Transverse colon (tissue), 4 donors: Measurements from ENCODE around the gene SIPA1L3. TPM values are rescaled to one million over a fixed set of nuclear protein-coding genes. Genes with fewer than 3 reads are reported as not detected.

ENCODE experiments used
- DNase-seq: peaks from one replicate; pipeline ENCODE4 v3.0.0-alpha.2; 2019
- H3K27ac ChIP-seq, 4 donors: fragments of 200-600 bp; sonication (generic); 2 replicates each; pipeline ENCODE4 v1.5.1; 2016 to 2018; ENCODE audit warnings: inconsistent platforms in 4 of 4
- H3K27me3 ChIP-seq: fragments of 200-600 bp; sonication (generic); 2 replicates; pipeline ENCODE4 v1.5.1; 2017; ENCODE audit warnings: inconsistent platforms
- H3K36me3 ChIP-seq, 4 donors: fragments of 200-600 bp; sonication (generic); 2 replicates each; pipeline ENCODE4 v1.5.1; 2017 to 2019; ENCODE audit warnings: inconsistent platforms in 4 of 4
- H3K4me1 ChIP-seq, 4 donors: fragments of 200-600 bp; sonication (generic); 2 replicates each; pipeline ENCODE4 v1.5.1; 2017 to 2020; ENCODE audit warnings: inconsistent platforms in 4 of 4
- H3K4me3 ChIP-seq, 4 donors: fragments of 200-600 bp; sonication (generic); 1 replicate in 1 of 4; 2 replicates in 3 of 4; pipeline versions ENCODE4 v1.5.1 to v1.6.1; 2017 to 2019; ENCODE audit warnings: inconsistent platforms in 4 of 4
- H3K9me3 ChIP-seq, 2 donors: fragments of 200-600 bp; sonication (generic); 2 replicates each; pipeline ENCODE4 v1.5.1; 2017 to 2019; ENCODE audit warnings: inconsistent platforms in 2 of 2
- EP300 ChIP-seq: sonication (generic); formaldehyde crosslinking; IDR thresholded peaks from one replicate; pipeline ENCODE4 v1.6.1; 2017; ENCODE audit warnings: antibody characterized with exemption, low read depth
- POLR2A ChIP-seq: fragments of 450-650 bp; IDR thresholded peaks from one replicate; pipeline ENCODE4 v1.6.1; 2016; ENCODE audit warnings: antibody characterized with exemption, mild to moderate bottlenecking, moderate library complexity
- POLR2AphosphoS5 ChIP-seq, 3 donors: sonication (generic); formaldehyde crosslinking; IDR thresholded peaks; one replicate each; pipeline ENCODE4 v1.6.1; 2016; ENCODE audit warnings: antibody characterized with exemption in 3 of 3
- WGBS, 2 donors: methylation state at CpG; one replicate each; pipeline ENCODE4 v1.1.5; 2018; ENCODE audit warnings: low coverage in 1 of 2; 5-methylcytosine and 5-hydroxymethylcytosine counted together
- in situ Hi-C, 4 donors: fragments of 200-750 bp; cut with MboI; loops; one replicate each; pipeline versions ENCODE4 v1.15.0 to v1.15.1; 2017; ENCODE audit warnings: low sequenced_read_pairs in 3 of 4, low pct_ligation_motif_present in 1 of 4, low pct_unique_long_range_greater_than_20kb in 1 of 4
- intact Hi-C: fragments of 100-400 bp; cut with DNase I; formaldehyde crosslinking; loops from one replicate; pipeline ENCODE4 v1.15.1; 2023; ENCODE audit warnings: low total_unique reads
- total RNA-seq, 4 donors: library from RNA; depleted of rRNA; stranded (reverse); fragments of >200 nt; gene quantifications; one replicate each; pipeline ENCODE4 v1.1.0, GENCODE V29; 2016
- TF ChIP-seq, protein P1 (sequence below), 5 experiments: fragments of 200-600 bp in 3 of 5; fragments of 450-650 bp in 2 of 5; sonication (generic) in 3 of 5; IDR thresholded peaks; 1 replicate in 2 of 5; 2 replicates in 3 of 5; pipeline ENCODE4 v1.5.1; 2016 to 2017; ENCODE audit warnings: antibody characterized with exemption in 5 of 5, inconsistent platforms in 3 of 5, mild to moderate bottlenecking in 2 of 5, moderate library complexity in 1 of 5

Gene SIPA1L3
- total RNA-seq, 4 donors from 2014 or later: 191 to 284 (median 231) TPM

DNA sequence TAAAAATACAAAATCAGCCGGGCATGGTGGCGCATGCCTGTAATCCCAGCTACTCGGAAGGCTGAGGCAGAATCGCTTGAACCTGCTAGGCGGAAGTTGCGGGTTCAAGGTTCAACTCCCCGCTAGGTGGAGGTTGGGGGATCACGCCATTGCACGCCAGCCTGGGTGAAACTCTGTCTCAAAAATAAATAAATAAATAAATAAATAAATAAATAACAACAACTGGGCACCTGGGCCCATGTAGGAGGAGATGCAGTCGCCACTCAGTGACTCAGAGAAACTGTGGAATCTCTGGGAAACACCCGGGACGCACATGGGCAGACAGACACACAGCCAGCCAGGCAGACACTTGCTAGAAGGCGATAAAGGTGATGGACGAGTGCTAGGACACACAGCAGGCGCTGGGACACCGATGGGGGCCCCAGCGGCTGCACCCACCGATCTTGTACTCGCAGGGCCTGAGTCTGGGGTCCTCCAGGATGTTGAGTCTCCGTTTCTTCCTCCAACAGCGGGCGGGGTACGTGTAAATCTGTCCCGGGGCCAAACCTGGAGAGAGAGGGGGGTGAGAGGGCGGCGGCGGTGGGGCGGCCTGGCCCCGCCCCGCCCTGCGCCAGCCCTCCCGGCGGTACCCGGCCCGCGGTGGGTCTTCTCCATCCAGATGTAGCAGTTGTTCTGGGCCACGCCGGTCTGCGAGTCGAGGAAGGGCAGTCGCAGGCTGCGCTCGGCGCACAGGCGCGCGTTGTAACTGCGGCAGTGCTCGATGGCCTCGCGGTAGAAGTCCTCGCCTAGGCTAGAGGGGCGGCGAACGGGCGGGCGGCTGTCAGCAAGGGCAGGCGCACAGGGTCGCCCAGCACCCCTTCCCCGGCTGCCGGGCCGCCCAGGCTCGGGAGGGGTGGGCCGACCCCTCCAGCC lies 315.2 kb downstream of the SIPA1L3 start:
- 55% methylated on average over 60 of the region's 64 CpGs; no CpG with 5 or more reads in 1 of the 2 donors for WGBS, 2 donors
- DNase-seq: no peak
- intact Hi-C loops: no loop called here

DNA sequence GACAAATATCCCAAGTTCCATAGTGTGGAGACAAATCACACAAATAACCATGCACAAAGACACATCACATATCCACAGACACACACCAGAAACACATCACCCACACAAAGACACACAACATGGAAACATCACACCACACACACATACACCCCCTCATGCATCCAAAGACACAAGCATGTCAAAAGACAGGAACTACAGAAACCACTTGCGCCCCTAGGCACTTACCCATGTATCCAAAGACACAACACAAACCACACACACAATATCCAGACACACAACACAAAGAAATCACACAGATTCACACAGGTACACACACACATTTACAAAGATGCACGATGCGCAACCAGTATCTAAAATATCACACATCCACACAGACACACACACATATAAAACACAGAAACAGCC lies 316.1 kb downstream of the SIPA1L3 start:
- DNase-seq: no peak
- Histone ChIP-seq H3K4me1 (peaks cover 7 to 15% (median 10%) of the 10 kb centered on the region in 4 donors), H3K27me3 (peaks cover 77% of the 10 kb centered on the region), H3K9me3 (no peaks in the 10 kb centered on the region), H3K36me3 (no peaks in the 10 kb centered on the region), H3K4me3 (no peak overlapping the region), H3K27ac (no peak overlapping the region)
- in situ Hi-C loops: loop anchor here in 1 of 4 donors (25.0 kb wide), 1 partner anchor 336 kb away; no protein-coding TSS in a partner anchor
- 81 to 92% methylated on average over 2 to 3 of the region's 3 CpGs for WGBS, 2 donors
- TF ChIP-seq EP300 (no peak), POLR2A (no peak), POLR2AphosphoS5 (IDR thresholded peaks at IDR 0.05) (no peak)
- TF ChIP-seq, protein P1, sequence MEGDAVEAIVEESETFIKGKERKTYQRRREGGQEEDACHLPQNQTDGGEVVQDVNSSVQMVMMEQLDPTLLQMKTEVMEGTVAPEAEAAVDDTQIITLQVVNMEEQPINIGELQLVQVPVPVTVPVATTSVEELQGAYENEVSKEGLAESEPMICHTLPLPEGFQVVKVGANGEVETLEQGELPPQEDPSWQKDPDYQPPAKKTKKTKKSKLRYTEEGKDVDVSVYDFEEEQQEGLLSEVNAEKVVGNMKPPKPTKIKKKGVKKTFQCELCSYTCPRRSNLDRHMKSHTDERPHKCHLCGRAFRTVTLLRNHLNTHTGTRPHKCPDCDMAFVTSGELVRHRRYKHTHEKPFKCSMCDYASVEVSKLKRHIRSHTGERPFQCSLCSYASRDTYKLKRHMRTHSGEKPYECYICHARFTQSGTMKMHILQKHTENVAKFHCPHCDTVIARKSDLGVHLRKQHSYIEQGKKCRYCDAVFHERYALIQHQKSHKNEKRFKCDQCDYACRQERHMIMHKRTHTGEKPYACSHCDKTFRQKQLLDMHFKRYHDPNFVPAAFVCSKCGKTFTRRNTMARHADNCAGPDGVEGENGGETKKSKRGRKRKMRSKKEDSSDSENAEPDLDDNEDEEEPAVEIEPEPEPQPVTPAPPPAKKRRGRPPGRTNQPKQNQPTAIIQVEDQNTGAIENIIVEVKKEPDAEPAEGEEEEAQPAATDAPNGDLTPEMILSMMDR (IDR thresholded peaks at IDR 0.05): no peak
- intact Hi-C loops: no loop called here

More for the DNA sequence above, 315.2 kb downstream of the SIPA1L3 start:
- Histone ChIP-seq H3K27ac (no peak overlapping the region), H3K4me1 (peaks cover 6 to 13% (median 9%) of the 10 kb centered on the region in 4 donors), H3K4me3 (no peak overlapping the region), H3K9me3 (no peaks in the 10 kb centered on the region), H3K27me3 (peaks cover 70% of the 10 kb centered on the region), H3K36me3 (no peaks in the 10 kb centered on the region)
- TF ChIP-seq POLR2AphosphoS5 (IDR thresholded peaks at IDR 0.05) (no peak), EP300 (no peak), POLR2A (no peak)
- TF ChIP-seq, protein P1 (IDR thresholded peaks at IDR 0.05): no peak
- in situ Hi-C loops: loop anchor here in 1 of 4 donors (25.0 kb wide), 1 partner anchor 335 kb away; no protein-coding TSS in a partner anchor

DNA sequence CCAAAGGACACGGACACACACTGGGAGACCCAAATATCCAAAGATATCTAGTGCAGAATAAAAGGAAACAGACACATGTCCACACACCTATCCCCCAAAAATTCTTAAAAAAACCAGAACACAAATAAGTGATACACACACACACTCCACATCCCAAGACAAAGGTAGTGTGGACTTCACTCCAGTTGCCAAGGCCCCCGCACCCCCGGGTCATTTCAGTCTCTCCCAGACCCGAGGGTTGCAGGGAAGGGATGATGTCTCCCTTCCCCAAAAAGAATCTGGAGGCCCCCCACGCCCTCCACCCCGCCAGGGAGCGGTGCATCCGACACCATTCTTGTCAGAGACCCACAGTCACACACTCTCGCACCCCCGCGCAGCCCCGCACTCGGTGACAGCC lies 316.6 kb downstream of the SIPA1L3 start:
- no peak for DNase-seq
- no peak for TF ChIP-seq POLR2AphosphoS5 (IDR thresholded peaks at IDR 0.05)
- no peak for TF ChIP-seq POLR2A
- no peak for TF ChIP-seq EP300
- TF ChIP-seq, protein P1 (IDR thresholded peaks at IDR 0.05): no peak
- H3K4me1 ChIP-seq: peaks cover 10 to 20% (median 15%) of the 10 kb centered on the region in 4 donors
- no peaks in the 10 kb centered on the region for H3K36me3 ChIP-seq
- 7 to 24% methylated on average over 4 to 11 of the region's 13 CpGs for WGBS, 2 donors
- H3K27me3 ChIP-seq: peaks cover 82% of the 10 kb centered on the region
- intact Hi-C loops (no loop called here), in situ Hi-C loops (loop anchor here in 1 of 4 donors (25.0 kb wide), 1 partner anchor 336 kb away; no protein-coding TSS in a partner anchor)
- H3K27ac ChIP-seq: no peak overlapping the region
- H3K9me3 ChIP-seq: no peaks in the 10 kb centered on the region
- H3K4me3 ChIP-seq: peak overlapping the region in 3 of 4 donors; percentile 9 to 36 (median 30)
